Measurements from ENCODE around the gene KRTAP12-2. TPM values are rescaled to one million over a fixed set of nuclear protein-coding genes. Genes with fewer than 3 reads are reported as not detected.
"Not testable (repeated sequence)": the region's sequence is repeated elsewhere in the genome, so short reads cannot be mapped to it uniquely, and the experiment has no call there.

KRTAP12-2 gene
- total and polyA plus RNA-seq, 2 experiments from 2014 or later = not detected

DNA sequence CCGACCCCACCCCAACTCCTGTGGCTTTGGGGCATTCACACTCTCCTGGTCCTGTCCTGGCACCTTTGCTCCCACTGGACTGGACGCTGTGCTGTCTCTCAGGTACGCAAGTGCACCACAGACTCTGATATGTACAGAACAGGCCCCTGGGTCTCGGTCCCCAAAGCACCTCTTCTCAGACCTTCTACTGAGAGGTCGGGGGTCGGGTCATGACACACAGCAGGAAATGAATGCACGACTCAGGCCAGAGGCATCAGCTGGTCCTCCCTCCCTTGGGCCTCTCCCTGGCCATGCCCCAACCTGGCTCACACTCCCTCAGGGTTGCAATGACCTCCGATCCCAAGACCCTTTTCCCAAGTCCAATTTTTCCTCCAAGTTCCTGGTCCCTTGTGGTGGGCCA, 28.5 kb upstream of the KRTAP12-2 start:
- no peaks in the 10 kb centered on the region for H3K4me1 ChIP-seq (ENCODE audit: low read depth)
- H3K27me3 ChIP-seq = no peaks in the 10 kb centered on the region
- no peak overlapping the region for H3K4me3 ChIP-seq
- no peak overlapping the region for H3K27ac ChIP-seq
- no peaks in the 10 kb centered on the region for H3K9me3 ChIP-seq (ENCODE audit: low read depth)
- TF ChIP-seq, protein P1, sequence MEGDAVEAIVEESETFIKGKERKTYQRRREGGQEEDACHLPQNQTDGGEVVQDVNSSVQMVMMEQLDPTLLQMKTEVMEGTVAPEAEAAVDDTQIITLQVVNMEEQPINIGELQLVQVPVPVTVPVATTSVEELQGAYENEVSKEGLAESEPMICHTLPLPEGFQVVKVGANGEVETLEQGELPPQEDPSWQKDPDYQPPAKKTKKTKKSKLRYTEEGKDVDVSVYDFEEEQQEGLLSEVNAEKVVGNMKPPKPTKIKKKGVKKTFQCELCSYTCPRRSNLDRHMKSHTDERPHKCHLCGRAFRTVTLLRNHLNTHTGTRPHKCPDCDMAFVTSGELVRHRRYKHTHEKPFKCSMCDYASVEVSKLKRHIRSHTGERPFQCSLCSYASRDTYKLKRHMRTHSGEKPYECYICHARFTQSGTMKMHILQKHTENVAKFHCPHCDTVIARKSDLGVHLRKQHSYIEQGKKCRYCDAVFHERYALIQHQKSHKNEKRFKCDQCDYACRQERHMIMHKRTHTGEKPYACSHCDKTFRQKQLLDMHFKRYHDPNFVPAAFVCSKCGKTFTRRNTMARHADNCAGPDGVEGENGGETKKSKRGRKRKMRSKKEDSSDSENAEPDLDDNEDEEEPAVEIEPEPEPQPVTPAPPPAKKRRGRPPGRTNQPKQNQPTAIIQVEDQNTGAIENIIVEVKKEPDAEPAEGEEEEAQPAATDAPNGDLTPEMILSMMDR (IDR thresholded peaks at IDR 0.05; ENCODE audit: low read depth, low read length) = no peak
- DNase-seq (ENCODE audit: low read depth in 1 of 2, low spot score in 1 of 2) = no peak
- H3K36me3 ChIP-seq = no peaks in the 10 kb centered on the region

DNA sequence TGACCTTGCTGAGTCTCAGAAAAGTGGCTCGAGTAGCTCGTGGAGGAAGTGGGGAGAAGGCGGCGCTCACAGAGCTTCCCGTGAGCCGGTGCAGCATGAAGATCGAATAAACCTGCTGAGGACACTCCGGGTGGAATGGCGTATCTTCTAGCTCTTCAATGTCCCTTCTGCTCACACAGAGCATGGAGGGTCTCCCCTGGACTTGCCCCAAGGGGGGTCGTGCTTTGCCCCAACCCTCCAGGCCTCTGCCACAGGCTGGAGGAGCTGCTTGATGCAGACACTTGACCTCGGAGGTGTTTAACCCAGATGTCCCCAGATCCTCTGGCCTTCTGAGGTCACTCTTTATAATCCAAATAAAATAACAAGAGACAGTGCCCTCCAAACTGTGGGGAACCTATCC, 28.0 kb upstream of the KRTAP12-2 start:
- no peak overlapping the region for H3K4me3 ChIP-seq
- TF ChIP-seq, protein P1 (IDR thresholded peaks at IDR 0.05; ENCODE audit: low read depth, low read length) = no peak
- H3K4me1 ChIP-seq (ENCODE audit: low read depth) = no peaks in the 10 kb centered on the region
- DNase-seq (ENCODE audit: low read depth in 1 of 2, low spot score in 1 of 2) = no peak
- H3K27me3 ChIP-seq = no peaks in the 10 kb centered on the region
- no peak overlapping the region for H3K27ac ChIP-seq
- no peaks in the 10 kb centered on the region for H3K9me3 ChIP-seq (ENCODE audit: low read depth)
- H3K36me3 ChIP-seq = no peaks in the 10 kb centered on the region

DNA sequence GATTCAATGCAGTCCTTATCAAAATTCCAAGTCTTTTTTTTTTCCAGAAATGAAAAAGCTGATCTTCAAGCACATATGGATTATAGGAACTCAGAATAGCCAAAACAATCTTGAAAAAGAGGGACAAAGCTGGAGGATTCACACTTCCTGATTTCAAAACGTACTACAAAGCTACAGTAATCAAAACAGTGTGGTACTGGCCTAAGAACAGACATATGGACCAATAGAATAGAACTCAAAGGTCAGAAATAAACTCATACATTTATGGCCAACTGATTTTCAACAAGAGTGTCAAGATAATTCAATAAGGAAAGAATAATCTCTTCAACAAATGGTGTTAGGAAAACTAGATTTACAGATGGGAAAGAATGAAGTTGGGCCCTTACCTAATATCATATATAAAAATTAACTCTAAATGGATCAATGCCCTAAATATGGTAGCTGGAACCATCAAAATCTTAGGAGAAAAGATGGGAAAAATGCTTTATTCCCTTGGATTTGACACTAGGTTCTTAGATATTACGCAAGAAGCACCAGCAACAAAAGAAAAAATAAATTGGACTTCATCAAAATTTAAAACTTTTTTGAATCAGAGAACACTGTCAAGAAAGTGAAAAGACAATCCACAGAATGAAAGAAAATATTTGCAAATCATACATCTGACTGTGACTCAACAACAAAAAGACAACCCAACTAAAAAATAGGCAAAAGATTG, 26.2 kb upstream of the KRTAP12-2 start:
- TF ChIP-seq, protein P1 (IDR thresholded peaks at IDR 0.05; ENCODE audit: low read depth, low read length) = no peak
- Histone ChIP-seq H3K36me3 (no peaks in the 10 kb centered on the region), H3K4me1 (ENCODE audit: low read depth) (no peaks in the 10 kb centered on the region), H3K4me3 (no peak overlapping the region), H3K9me3 (ENCODE audit: low read depth) (no peaks in the 10 kb centered on the region), H3K27me3 (no peaks in the 10 kb centered on the region), H3K27ac (no peak overlapping the region)
- DNase-seq (ENCODE audit: low read depth in 1 of 2, low spot score in 1 of 2) = no peak

DNA sequence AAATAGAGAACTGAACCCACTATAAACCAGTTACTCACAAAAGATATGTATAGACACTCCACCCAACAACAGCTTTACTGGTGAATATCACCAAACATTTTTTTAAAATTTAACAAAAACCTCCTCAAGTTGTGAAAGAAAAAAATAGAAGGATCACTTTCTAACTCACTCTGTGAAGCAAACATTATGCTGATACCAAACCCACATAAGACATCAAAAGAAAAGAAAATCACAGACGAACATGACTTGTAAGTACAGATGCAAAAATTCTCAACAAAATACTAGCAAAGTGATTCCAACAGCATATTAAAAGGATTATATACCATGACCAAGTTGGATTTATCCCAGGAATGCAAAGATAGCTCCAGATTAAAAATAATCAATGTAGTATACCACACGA, 25.0 kb upstream of the KRTAP12-2 start:
- H3K27ac ChIP-seq = no peak overlapping the region
- TF ChIP-seq, protein P1 (IDR thresholded peaks at IDR 0.05; ENCODE audit: low read depth, low read length) = no peak

DNA sequence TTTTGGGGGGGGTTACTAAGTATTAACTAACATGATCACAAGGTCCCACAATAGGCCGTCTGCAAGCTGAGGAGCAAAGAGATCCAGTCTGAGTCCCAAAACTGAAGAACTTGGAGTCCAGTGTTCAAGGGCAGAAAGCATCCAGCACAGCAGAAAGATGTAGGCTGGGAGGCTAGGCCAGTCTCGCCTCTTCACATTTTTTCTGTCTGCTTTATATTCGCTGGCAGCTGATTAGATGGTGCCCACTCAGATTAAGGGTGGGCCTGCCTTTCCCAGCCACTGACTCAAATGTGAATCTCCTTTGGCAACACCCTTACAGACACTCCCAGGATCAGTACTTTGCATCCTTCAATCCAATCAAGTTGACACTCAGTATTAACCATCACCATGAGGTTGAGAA, 23.0 kb upstream of the KRTAP12-2 start:
- not testable (repeated sequence) for H3K27ac ChIP-seq; H3K4me1 ChIP-seq (ENCODE audit: low read depth); DNase-seq (ENCODE audit: low read depth in 1 of 2, low spot score in 1 of 2); H3K4me3 ChIP-seq; H3K36me3 ChIP-seq; H3K9me3 ChIP-seq (ENCODE audit: low read depth); H3K27me3 ChIP-seq

More for the DNA sequence above, 25.0 kb upstream of the KRTAP12-2 start:
- Histone ChIP-seq H3K4me3 (no peak overlapping the region), H3K27me3 (no peaks in the 10 kb centered on the region), H3K36me3 (no peaks in the 10 kb centered on the region), H3K9me3 (ENCODE audit: low read depth) (no peaks in the 10 kb centered on the region), H3K4me1 (ENCODE audit: low read depth) (no peaks in the 10 kb centered on the region)
- no peak for DNase-seq (ENCODE audit: low read depth in 1 of 2, low spot score in 1 of 2)

DNA sequence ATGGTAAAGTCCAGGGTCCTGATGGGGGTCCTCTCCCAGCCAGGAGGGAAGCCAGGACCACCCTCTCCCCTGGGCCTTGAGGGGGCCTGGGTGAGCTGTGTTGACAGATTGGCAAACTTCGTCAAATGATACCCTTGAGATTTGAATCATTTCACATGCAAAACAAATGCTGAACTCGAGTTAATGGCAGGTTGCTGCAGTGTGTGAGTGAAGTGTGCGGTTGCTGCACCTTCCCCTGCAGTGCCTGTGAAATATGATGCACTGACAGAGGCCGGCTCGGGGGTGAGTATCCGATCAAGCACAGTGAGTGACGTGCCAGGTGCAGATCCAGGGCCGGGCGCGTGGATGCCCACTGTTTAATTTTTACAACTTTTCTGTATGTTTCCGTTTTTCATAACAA, 20.9 kb upstream of the KRTAP12-2 start:
- H3K36me3 ChIP-seq = no peaks in the 10 kb centered on the region
- no peaks in the 10 kb centered on the region for H3K27me3 ChIP-seq
- H3K4me1 ChIP-seq (ENCODE audit: low read depth) = no peaks in the 10 kb centered on the region
- no peak for DNase-seq (ENCODE audit: low read depth in 1 of 2, low spot score in 1 of 2)
- no peak overlapping the region for H3K27ac ChIP-seq
- TF ChIP-seq, protein P1 (IDR thresholded peaks at IDR 0.05; ENCODE audit: low read depth, low read length) = no peak
- H3K9me3 ChIP-seq (ENCODE audit: low read depth) = no peaks in the 10 kb centered on the region
- H3K4me3 ChIP-seq = no peak overlapping the region

All from cardiac muscle cell (in vitro differentiated cells and primary cell).